ENCODE measurements around the gene CENPN.

The CENPN gene

GRCh38 chr16:81061307-81061640 is 54.3 kb downstream of the CENPN start:
- H3K79me2 ChIP-seq (ENCODE audit: low read length) = no peaks in the 10 kb centered on the region
- H3K4me3 ChIP-seq (ENCODE audit: low read length) = no peak overlapping the region
- no peaks in the 10 kb centered on the region for H3K27me3 ChIP-seq (ENCODE audit: low read depth, low read length)
- H3K27ac ChIP-seq (ENCODE audit: low read length) = no peak overlapping the region
- H3K9me3 ChIP-seq (ENCODE audit: insufficient read depth, low read length) = no peaks in the 10 kb centered on the region
- no peaks in the 10 kb centered on the region for H3K36me3 ChIP-seq (replicated peaks; ENCODE audit: low read depth, low read length)
- no peaks in the 10 kb centered on the region for H4K20me1 ChIP-seq (ENCODE audit: insufficient read depth, low read length)
- H2AFZ ChIP-seq (ENCODE audit: low read depth, low read length) = no peak overlapping the region
- H3K9ac ChIP-seq (ENCODE audit: low read length) = no peak overlapping the region
- H3K4me2 ChIP-seq (ENCODE audit: low read length) = no peak overlapping the region
- no peaks in the 10 kb centered on the region for H3K4me1 ChIP-seq (ENCODE audit: low read length)
- TF ChIP-seq CTCF (IDR thresholded peaks at IDR 0.05; ENCODE audit: low read depth, low read length) (no peak), EZH2phosphoT487 (IDR thresholded peaks at IDR 0.05; ENCODE audit: low read depth) (no peak)

GRCh38 chr16:81061871-81062608 is 55.0 kb downstream of the CENPN start:
- no peak overlapping the region for H3K27ac ChIP-seq (ENCODE audit: low read length)
- no peaks in the 10 kb centered on the region for H3K9me3 ChIP-seq (ENCODE audit: insufficient read depth, low read length)
- H2AFZ ChIP-seq (ENCODE audit: low read depth, low read length) = no peak overlapping the region
- no peak overlapping the region for H3K4me2 ChIP-seq (ENCODE audit: low read length)
- H3K4me1 ChIP-seq (ENCODE audit: low read length) = no peaks in the 10 kb centered on the region
- no peaks in the 10 kb centered on the region for H3K36me3 ChIP-seq (replicated peaks; ENCODE audit: low read depth, low read length)
- no peaks in the 10 kb centered on the region for H4K20me1 ChIP-seq (ENCODE audit: insufficient read depth, low read length)
- no peaks in the 10 kb centered on the region for H3K27me3 ChIP-seq (ENCODE audit: low read depth, low read length)
- H3K79me2 ChIP-seq (ENCODE audit: low read length) = no peaks in the 10 kb centered on the region
- no peak overlapping the region for H3K9ac ChIP-seq (ENCODE audit: low read length)
- no peak for TF ChIP-seq EZH2phosphoT487 (IDR thresholded peaks at IDR 0.05; ENCODE audit: low read depth)
- no peak for TF ChIP-seq CTCF (IDR thresholded peaks at IDR 0.05; ENCODE audit: low read depth, low read length)
- H3K4me3 ChIP-seq (ENCODE audit: low read length) = no peak overlapping the region

- Histone ChIP-seq H3K79me2 (ENCODE audit: low read length) (no peaks in the 10 kb centered on the region), H3K4me3 (ENCODE audit: low read length) (no peak overlapping the region), H2AFZ (ENCODE audit: low read depth, low read length) (no peak overlapping the region), H3K4me1 (ENCODE audit: low read length) (no peaks in the 10 kb centered on the region), H3K4me2 (ENCODE audit: low read length) (no peak overlapping the region), H3K36me3 (replicated peaks; ENCODE audit: low read depth, low read length) (no peaks in the 10 kb centered on the region), H3K9me3 (ENCODE audit: insufficient read depth, low read length) (no peaks in the 10 kb centered on the region), H3K9ac (ENCODE audit: low read length) (no peak overlapping the region), H3K27me3 (ENCODE audit: low read depth, low read length) (no peaks in the 10 kb centered on the region), H3K27ac (ENCODE audit: low read length) (no peak overlapping the region), H4K20me1 (ENCODE audit: insufficient read depth, low read length) (no peaks in the 10 kb centered on the region)
- no peak for TF ChIP-seq EZH2phosphoT487 (IDR thresholded peaks at IDR 0.05; ENCODE audit: low read depth)
- no peak for TF ChIP-seq CTCF (IDR thresholded peaks at IDR 0.05; ENCODE audit: low read depth, low read length)
Observed at GRCh38 chr16:81066681-81067080, 59.7 kb downstream of the CENPN start.

GRCh38 chr16:81067166-81067565 is 60.2 kb downstream of the CENPN start:
- H3K27me3 ChIP-seq (ENCODE audit: low read depth, low read length) = no peaks in the 10 kb centered on the region
- TF ChIP-seq CTCF (IDR thresholded peaks at IDR 0.05; ENCODE audit: low read depth, low read length) (no peak), EZH2phosphoT487 (IDR thresholded peaks at IDR 0.05; ENCODE audit: low read depth) (no peak)
- H2AFZ ChIP-seq (ENCODE audit: low read depth, low read length) = no peak overlapping the region
- H3K4me2 ChIP-seq (ENCODE audit: low read length) = no peak overlapping the region
- no peaks in the 10 kb centered on the region for H3K4me1 ChIP-seq (ENCODE audit: low read length)
- no peak overlapping the region for H3K4me3 ChIP-seq (ENCODE audit: low read length)
- no peaks in the 10 kb centered on the region for H3K79me2 ChIP-seq (ENCODE audit: low read length)
- H3K36me3 ChIP-seq (replicated peaks; ENCODE audit: low read depth, low read length) = no peaks in the 10 kb centered on the region
- no peaks in the 10 kb centered on the region for H3K9me3 ChIP-seq (ENCODE audit: insufficient read depth, low read length)
- no peak overlapping the region for H3K9ac ChIP-seq (ENCODE audit: low read length)
- no peak overlapping the region for H3K27ac ChIP-seq (ENCODE audit: low read length)
- H4K20me1 ChIP-seq (ENCODE audit: insufficient read depth, low read length) = no peaks in the 10 kb centered on the region

All from OCI-LY3 (cell line).